ENCODE data around the gene ELK3.

DNA sequence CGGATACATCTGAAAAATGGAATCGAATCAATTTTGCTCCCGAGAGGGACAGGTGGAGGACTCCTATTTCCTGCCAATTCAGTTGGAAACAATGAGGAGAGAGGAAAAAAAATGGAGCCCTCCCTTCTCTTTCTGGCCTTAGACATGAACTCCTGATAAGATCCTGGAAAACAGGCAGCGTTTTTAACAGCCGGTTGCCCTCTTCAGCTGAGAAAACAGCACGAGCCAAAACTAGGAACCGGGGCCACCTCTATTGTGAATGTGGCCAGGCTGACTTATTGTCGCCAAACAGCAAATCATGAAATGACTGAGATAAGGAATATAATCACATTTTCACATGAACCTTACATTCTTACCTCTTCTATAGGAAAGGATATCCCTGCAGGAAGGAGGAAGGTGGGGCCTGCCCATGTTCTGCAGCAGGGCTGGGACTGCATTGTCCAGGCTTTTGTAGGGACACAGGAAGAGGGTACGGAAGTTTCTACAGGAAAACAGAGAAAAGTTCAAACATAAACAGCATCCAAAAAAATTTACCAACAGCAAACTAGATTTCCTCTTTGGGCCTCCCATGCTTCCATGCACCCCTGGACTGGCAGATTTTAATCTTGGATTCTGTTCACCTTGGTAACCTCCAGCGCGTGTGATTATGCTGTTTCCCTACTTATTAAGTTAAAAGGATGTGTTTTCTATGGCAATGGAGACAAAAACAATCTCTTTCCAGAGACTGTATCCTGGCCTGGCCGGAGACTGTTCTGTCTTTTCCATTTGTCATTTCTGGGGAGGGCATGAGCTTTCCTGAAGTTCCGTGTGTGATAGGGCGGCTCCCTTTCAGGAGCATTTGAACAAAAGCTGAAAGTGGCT is 29.0 kb upstream of the ELK3 start:
- TF ChIP-seq, protein P1, sequence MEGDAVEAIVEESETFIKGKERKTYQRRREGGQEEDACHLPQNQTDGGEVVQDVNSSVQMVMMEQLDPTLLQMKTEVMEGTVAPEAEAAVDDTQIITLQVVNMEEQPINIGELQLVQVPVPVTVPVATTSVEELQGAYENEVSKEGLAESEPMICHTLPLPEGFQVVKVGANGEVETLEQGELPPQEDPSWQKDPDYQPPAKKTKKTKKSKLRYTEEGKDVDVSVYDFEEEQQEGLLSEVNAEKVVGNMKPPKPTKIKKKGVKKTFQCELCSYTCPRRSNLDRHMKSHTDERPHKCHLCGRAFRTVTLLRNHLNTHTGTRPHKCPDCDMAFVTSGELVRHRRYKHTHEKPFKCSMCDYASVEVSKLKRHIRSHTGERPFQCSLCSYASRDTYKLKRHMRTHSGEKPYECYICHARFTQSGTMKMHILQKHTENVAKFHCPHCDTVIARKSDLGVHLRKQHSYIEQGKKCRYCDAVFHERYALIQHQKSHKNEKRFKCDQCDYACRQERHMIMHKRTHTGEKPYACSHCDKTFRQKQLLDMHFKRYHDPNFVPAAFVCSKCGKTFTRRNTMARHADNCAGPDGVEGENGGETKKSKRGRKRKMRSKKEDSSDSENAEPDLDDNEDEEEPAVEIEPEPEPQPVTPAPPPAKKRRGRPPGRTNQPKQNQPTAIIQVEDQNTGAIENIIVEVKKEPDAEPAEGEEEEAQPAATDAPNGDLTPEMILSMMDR (IDR thresholded peaks at IDR 0.05) = no peak
- TF ChIP-seq EP300 (IDR thresholded peaks at IDR 0.05; ENCODE audit: borderline replicate concordance in 1 of 2, low read depth in 1 of 2, low read length in 1 of 2) (no peak), MXI1 (IDR thresholded peaks at IDR 0.05; ENCODE audit: low read depth, low read length) (no peak), FOXJ3 (CRISPR knock-in tag; IDR thresholded peaks at IDR 0.05) (no peak), YY1 (IDR thresholded peaks at IDR 0.05; ENCODE audit: low read depth) (no peak), RFX5 (IDR thresholded peaks at IDR 0.05; ENCODE audit: low read length) (no peak)
- TF ChIP-seq, protein P2, sequence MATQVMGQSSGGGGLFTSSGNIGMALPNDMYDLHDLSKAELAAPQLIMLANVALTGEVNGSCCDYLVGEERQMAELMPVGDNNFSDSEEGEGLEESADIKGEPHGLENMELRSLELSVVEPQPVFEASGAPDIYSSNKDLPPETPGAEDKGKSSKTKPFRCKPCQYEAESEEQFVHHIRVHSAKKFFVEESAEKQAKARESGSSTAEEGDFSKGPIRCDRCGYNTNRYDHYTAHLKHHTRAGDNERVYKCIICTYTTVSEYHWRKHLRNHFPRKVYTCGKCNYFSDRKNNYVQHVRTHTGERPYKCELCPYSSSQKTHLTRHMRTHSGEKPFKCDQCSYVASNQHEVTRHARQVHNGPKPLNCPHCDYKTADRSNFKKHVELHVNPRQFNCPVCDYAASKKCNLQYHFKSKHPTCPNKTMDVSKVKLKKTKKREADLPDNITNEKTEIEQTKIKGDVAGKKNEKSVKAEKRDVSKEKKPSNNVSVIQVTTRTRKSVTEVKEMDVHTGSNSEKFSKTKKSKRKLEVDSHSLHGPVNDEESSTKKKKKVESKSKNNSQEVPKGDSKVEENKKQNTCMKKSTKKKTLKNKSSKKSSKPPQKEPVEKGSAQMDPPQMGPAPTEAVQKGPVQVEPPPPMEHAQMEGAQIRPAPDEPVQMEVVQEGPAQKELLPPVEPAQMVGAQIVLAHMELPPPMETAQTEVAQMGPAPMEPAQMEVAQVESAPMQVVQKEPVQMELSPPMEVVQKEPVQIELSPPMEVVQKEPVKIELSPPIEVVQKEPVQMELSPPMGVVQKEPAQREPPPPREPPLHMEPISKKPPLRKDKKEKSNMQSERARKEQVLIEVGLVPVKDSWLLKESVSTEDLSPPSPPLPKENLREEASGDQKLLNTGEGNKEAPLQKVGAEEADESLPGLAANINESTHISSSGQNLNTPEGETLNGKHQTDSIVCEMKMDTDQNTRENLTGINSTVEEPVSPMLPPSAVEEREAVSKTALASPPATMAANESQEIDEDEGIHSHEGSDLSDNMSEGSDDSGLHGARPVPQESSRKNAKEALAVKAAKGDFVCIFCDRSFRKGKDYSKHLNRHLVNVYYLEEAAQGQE (IDR thresholded peaks at IDR 0.05; ENCODE audit: low read depth, low read length) = no peak
- TF ChIP-seq, protein P3, sequence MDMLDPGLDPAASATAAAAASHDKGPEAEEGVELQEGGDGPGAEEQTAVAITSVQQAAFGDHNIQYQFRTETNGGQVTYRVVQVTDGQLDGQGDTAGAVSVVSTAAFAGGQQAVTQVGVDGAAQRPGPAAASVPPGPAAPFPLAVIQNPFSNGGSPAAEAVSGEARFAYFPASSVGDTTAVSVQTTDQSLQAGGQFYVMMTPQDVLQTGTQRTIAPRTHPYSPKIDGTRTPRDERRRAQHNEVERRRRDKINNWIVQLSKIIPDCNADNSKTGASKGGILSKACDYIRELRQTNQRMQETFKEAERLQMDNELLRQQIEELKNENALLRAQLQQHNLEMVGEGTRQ (IDR thresholded peaks at IDR 0.05; ENCODE audit: borderline replicate concordance, low read depth, low read length) = no peak
- TF ChIP-seq, protein P4, sequence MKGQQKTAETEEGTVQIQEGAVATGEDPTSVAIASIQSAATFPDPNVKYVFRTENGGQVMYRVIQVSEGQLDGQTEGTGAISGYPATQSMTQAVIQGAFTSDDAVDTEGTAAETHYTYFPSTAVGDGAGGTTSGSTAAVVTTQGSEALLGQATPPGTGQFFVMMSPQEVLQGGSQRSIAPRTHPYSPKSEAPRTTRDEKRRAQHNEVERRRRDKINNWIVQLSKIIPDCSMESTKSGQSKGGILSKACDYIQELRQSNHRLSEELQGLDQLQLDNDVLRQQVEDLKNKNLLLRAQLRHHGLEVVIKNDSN (IDR thresholded peaks at IDR 0.05; ENCODE audit: borderline replicate concordance, low read depth) = no peak

Data from SK-N-SH (cell line).